K562 (cell line): ENCODE results near the gene TBL2. TPM values are rescaled to one million over a fixed set of nuclear protein-coding genes. Genes with fewer than 3 reads are reported as not detected.

Experiments
- BACH1 ChIP-seq: fragments of 200-800 bp; sonication (Bioruptor generic); IDR thresholded peaks from 2 replicates; pipeline ENCODE4 v1.6.1; 2016; ENCODE audit warnings: missing genetic modification characterization, missing compliant biosample characterization
- CCAR2 ChIP-seq: fragments of 200-400 bp; formaldehyde crosslinking; IDR thresholded peaks from 2 replicates; pipeline ENCODE4 v1.6.1; 2017; ENCODE audit warnings: mild to moderate bottlenecking, low read depth, low read length
- KDM1A ChIP-seq, 2 experiments: fragments of 450-650 bp; IDR thresholded peaks; 2 replicates each; pipeline ENCODE4 v1.6.1; 2016; ENCODE audit warnings: mild to moderate bottlenecking in 2 of 2
- L3MBTL2 ChIP-seq: fragments of 450-650 bp; IDR thresholded peaks from 2 replicates; pipeline ENCODE4 v1.6.1; 2016; ENCODE audit warnings: mild to moderate bottlenecking, moderate library complexity
- MEIS2 ChIP-seq: fragments of 450-650 bp; IDR thresholded peaks from 2 replicates; pipeline ENCODE4 v1.6.1; 2014; ENCODE audit warnings: mild to moderate bottlenecking; ENCODE audit not compliant: partially characterized antibody
- MTA3 ChIP-seq: fragments of 450-650 bp; formaldehyde crosslinking; IDR thresholded peaks from 2 replicates; pipeline ENCODE4 v1.6.1; 2017; ENCODE audit warnings: mild to moderate bottlenecking, borderline replicate concordance
- RBFOX2 ChIP-seq: fragments of 200-400 bp; formaldehyde crosslinking; IDR thresholded peaks from 2 replicates; pipeline ENCODE4 v1.6.1; 2017; ENCODE audit warnings: low read depth, mild to moderate bottlenecking, low read length, moderate library complexity
- TCF3 ChIP-seq: sonication (generic); formaldehyde crosslinking; IDR thresholded peaks from 2 replicates; pipeline ENCODE4 v1.4.0; 2020; ENCODE audit warnings: mild to moderate bottlenecking, missing genetic modification reagents
- ZNF354B ChIP-seq: fragments of 250-450 bp; sonication (Bioruptor Pico); IDR thresholded peaks from 2 replicates; pipeline ENCODE4 v1.4.0; 2020
- polyA plus RNA-seq, 8 experiments: library from polyadenylated mRNA; depleted of rRNA in 4 of 8; stranded (reverse) in 5 of 8; unstranded in 3 of 8; fragments of >200 nt; fragmentation: Nextera tagmentation in 2 of 8; fragmentation: Illumina TruSeq in 1 of 8; extraction: Ambion mirVana in 2 of 8; extraction: Trizol in 1 of 8; gene quantifications; 2 replicates each; pipeline versions ENCODE4 v1.2.1 to v1.2.3, GENCODE V29; 2011 to 2014; ENCODE audit warnings: inconsistent platforms in 1 of 8, missing spikeins in 1 of 8
- total RNA-seq, 7 experiments: library from RNA; depleted of rRNA in 6 of 7; stranded (reverse); fragments of >200 nt in 6 of 7; fragmentation: Illumina TruSeq in 2 of 7; extraction: Trizol in 2 of 7; gene quantifications; 2 replicates each; pipeline versions ENCODE4 v1.2.1 to v1.2.3, GENCODE V29; 2011 to 2021; ENCODE audit warnings: low replicate concordance in 1 of 7
- TF ChIP-seq, protein P1 (sequence below): fragments of 250-450 bp; sonication (Bioruptor Pico); IDR thresholded peaks from 2 replicates; pipeline ENCODE4 v1.5.0; 2021; ENCODE audit warnings: mild to moderate bottlenecking, moderate library complexity
- TF ChIP-seq, protein P2 (sequence below): fragments of 250-450 bp; sonication (Bioruptor Pico); IDR thresholded peaks from 2 replicates; pipeline ENCODE4 v1.5.0; 2020; ENCODE audit warnings: mild to moderate bottlenecking, borderline replicate concordance
- TF ChIP-seq, protein P3 (sequence below): sonication (generic); formaldehyde crosslinking; IDR thresholded peaks from 2 replicates; pipeline ENCODE4 v1.5.0; 2020; ENCODE audit warnings: missing genetic modification reagents
- TF ChIP-seq, protein P4 (sequence below), 2 experiments: fragments of 450-650 bp in 1 of 2; IDR thresholded peaks; 2 replicates each; pipeline ENCODE4 v1.6.1; 2011 to 2017; ENCODE audit warnings: low read depth in 2 of 2, antibody characterized with exemption in 1 of 2, borderline replicate concordance in 1 of 2, low read length in 1 of 2, mild to moderate bottlenecking in 1 of 2, mixed read lengths in 1 of 2; ENCODE audit not compliant: control insufficient read depth in 1 of 2
- TF ChIP-seq, protein P5 (sequence below), 3 experiments: IDR thresholded peaks in 2 of 3; conservative IDR thresholded peaks in 1 of 3; 2 replicates each; pipeline ENCODE4 v1.5.1; 2011 to 2012; ENCODE audit warnings: low read length in 3 of 3, mild to moderate bottlenecking in 3 of 3, control low read depth in 2 of 3, improper control_type of control experiment in 1 of 3, inconsistent platforms in 1 of 3, low read depth in 1 of 3, mixed read lengths in 1 of 3, moderate library complexity in 1 of 3; ENCODE audit not compliant: insufficient read depth in 2 of 3

Gene TBL2
- total and polyA plus RNA-seq, 9 of the 15 experiments (the other 6 are each of a cell fraction or from before 2014, with no cell fraction given), result 2.5 to 123 (median 49.2) TPM

- TF ChIP-seq, protein P1, sequence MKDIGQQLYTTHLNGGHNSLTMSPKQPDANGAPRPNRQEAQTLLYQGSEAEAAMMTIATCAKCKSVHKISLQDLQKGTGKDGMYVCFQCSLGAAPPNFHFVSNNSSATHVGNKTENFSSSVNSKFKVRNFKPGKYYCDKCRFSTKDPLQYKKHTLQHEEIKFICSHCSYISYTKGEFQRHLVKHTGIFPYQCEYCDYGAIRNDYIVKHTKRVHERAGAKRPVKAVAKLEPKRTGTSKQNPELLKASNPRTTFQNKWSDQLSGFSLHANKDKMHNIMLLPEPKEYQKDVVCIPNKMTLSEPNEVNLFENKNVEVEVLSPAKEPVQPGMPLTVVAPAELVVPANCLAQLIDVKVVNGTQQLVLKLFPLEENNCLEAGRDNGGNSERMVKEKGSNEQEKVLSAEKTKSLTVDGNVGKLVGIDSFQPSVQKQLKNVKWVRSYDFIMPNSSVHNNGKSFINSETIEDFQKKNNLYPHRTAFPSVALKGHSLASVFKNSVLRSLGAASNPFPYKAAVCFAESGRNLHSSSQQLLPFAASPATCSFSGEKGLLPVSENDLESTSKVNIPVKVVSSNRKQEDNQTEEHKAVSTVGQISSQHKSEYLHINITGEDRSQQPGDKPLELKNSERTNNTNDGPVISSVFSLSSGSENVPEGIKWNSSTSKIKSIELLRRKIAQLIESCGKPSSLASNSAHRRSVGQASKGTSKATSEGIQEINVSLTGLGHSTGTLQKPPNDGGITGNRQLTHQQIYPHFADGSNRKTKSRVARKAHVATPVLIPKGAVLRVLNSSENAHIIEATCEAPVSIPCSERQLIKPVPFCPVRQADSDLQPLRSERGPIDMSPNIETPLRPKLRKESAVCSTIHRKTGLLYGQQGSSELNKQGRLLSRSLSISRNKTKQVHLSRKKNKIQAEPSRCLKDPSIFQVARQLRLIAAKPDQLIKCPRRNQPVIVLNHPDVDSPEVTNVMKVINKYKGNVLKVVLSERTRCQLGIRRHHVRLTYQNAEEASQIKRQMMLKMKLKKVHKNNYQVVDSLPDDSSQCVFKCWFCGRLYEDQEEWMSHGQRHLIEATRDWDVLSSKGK (CRISPR knock-in tag), result no peak
- TF ChIP-seq, protein P2, sequence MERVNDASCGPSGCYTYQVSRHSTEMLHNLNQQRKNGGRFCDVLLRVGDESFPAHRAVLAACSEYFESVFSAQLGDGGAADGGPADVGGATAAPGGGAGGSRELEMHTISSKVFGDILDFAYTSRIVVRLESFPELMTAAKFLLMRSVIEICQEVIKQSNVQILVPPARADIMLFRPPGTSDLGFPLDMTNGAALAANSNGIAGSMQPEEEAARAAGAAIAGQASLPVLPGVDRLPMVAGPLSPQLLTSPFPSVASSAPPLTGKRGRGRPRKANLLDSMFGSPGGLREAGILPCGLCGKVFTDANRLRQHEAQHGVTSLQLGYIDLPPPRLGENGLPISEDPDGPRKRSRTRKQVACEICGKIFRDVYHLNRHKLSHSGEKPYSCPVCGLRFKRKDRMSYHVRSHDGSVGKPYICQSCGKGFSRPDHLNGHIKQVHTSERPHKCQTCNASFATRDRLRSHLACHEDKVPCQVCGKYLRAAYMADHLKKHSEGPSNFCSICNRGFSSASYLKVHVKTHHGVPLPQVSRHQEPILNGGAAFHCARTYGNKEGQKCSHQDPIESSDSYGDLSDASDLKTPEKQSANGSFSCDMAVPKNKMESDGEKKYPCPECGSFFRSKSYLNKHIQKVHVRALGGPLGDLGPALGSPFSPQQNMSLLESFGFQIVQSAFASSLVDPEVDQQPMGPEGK (CRISPR knock-in tag), result no peak
- TF ChIP-seq, protein P3, sequence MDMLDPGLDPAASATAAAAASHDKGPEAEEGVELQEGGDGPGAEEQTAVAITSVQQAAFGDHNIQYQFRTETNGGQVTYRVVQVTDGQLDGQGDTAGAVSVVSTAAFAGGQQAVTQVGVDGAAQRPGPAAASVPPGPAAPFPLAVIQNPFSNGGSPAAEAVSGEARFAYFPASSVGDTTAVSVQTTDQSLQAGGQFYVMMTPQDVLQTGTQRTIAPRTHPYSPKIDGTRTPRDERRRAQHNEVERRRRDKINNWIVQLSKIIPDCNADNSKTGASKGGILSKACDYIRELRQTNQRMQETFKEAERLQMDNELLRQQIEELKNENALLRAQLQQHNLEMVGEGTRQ (CRISPR knock-in tag), result no peak
- TF ChIP-seq MTA3 (0 out of 2 replicates have a peak, but pooled peaks have one; percentile 26), ZNF354B (CRISPR knock-in tag) (no peak), RBFOX2 (peak; percentile 69), L3MBTL2 (peak; percentile 49; the same call in 1 of the 2 replicates), TCF3 (CRISPR knock-in tag) (peak; percentile 61), KDM1A (IDR thresholded peaks at IDR 0.05) (peak in 1 of 2 experiments; percentile 25; a peak in 1 of 4 replicates), MEIS2 (no peak), BACH1 (tag) (no peak), CCAR2 (no peak)
- TF ChIP-seq, protein P4, sequence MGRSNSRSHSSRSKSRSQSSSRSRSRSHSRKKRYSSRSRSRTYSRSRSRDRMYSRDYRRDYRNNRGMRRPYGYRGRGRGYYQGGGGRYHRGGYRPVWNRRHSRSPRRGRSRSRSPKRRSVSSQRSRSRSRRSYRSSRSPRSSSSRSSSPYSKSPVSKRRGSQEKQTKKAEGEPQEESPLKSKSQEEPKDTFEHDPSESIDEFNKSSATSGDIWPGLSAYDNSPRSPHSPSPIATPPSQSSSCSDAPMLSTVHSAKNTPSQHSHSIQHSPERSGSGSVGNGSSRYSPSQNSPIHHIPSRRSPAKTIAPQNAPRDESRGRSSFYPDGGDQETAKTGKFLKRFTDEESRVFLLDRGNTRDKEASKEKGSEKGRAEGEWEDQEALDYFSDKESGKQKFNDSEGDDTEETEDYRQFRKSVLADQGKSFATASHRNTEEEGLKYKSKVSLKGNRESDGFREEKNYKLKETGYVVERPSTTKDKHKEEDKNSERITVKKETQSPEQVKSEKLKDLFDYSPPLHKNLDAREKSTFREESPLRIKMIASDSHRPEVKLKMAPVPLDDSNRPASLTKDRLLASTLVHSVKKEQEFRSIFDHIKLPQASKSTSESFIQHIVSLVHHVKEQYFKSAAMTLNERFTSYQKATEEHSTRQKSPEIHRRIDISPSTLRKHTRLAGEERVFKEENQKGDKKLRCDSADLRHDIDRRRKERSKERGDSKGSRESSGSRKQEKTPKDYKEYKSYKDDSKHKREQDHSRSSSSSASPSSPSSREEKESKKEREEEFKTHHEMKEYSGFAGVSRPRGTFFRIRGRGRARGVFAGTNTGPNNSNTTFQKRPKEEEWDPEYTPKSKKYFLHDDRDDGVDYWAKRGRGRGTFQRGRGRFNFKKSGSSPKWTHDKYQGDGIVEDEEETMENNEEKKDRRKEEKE (IDR thresholded peaks at IDR 0.05; ENCODE audit: borderline replicate concordance in 1 of 2, control insufficient read depth in 1 of 2, low read depth in 2 of 2, low read length in 1 of 2), result no peak
- TF ChIP-seq, protein P5, sequence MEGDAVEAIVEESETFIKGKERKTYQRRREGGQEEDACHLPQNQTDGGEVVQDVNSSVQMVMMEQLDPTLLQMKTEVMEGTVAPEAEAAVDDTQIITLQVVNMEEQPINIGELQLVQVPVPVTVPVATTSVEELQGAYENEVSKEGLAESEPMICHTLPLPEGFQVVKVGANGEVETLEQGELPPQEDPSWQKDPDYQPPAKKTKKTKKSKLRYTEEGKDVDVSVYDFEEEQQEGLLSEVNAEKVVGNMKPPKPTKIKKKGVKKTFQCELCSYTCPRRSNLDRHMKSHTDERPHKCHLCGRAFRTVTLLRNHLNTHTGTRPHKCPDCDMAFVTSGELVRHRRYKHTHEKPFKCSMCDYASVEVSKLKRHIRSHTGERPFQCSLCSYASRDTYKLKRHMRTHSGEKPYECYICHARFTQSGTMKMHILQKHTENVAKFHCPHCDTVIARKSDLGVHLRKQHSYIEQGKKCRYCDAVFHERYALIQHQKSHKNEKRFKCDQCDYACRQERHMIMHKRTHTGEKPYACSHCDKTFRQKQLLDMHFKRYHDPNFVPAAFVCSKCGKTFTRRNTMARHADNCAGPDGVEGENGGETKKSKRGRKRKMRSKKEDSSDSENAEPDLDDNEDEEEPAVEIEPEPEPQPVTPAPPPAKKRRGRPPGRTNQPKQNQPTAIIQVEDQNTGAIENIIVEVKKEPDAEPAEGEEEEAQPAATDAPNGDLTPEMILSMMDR (IDR thresholded peaks at IDR 0.05 in 2 of 3, conservative IDR thresholded peaks at IDR 0.05 in 1 of 3; ENCODE audit: insufficient read depth in 2 of 3, low read depth in 1 of 3, low read length in 3 of 3), result no peak
These were observed 44.8 kb upstream of the TBL2 start (continued) for GRCh38 chr7:73622909-73623797.
